PC-3 (cell line): ENCODE data around the gene CDC7. TPM values are rescaled to one million over a fixed set of nuclear protein-coding genes. Genes with fewer than 3 reads are reported as not detected.
A peak's percentile ranks its signal among the peaks of the same experiment; 100 is the strongest.

Experiments used
- ATAC-seq: fragments of 200-7000 bp; cut with Tn5 transposase; 2 replicates; pipeline ENCODE4 v1.9.1; 2020; ENCODE audit warnings: mild to moderate bottlenecking, moderate library complexity
- BruUV-seq: library from RNA; stranded (reverse); fragments of 400-500 nt; replicated peaks from 2 replicates; lab custom pipeline; 2021; lab: Mats Ljungman, UMichigan
- CTCF ChIA-PET: fragments of 300-600 bp; sonication (Branson Sonifier 250); formaldehyde crosslinking; loops from one replicate; lab custom pipeline; 2022; ENCODE audit warnings: antibody characterized with exemption; lab: Charles Lee
- POLR2A ChIA-PET: fragments of 300-600 bp; sonication (Branson Sonifier 250); formaldehyde crosslinking; loops from one replicate; lab custom pipeline; 2022; ENCODE audit warnings: antibody characterized with exemption; ENCODE audit not compliant: unreplicated experiment; lab: Charles Lee
- DNase-seq: peaks from one replicate; pipeline ENCODE4 v3.0.0-alpha.2; 2015
- H2AFZ ChIP-seq: fragments of 300-600 bp; sonication (generic); 2 replicates; pipeline ENCODE4 v1.6.0; 2016; ENCODE audit warnings: antibody characterized with exemption, low read length
- H3F3A ChIP-seq: fragments of 300-600 bp; sonication (generic); one replicate; pipeline ENCODE4 v1.6.0; 2017; ENCODE audit warnings: antibody characterized with exemption, low read length, control low read depth, mild to moderate bottlenecking; ENCODE audit not compliant: unreplicated experiment
- H3K27ac ChIP-seq: fragments of 300-600 bp; sonication (generic); 2 replicates; pipeline ENCODE4 v1.5.1; 2016; ENCODE audit warnings: mild to moderate bottlenecking, low read length
- H3K27me3 ChIP-seq: fragments of 300-600 bp; sonication (generic); 2 replicates; pipeline ENCODE4 v1.6.1; 2016; ENCODE audit warnings: low read length, mixed read lengths
- H3K36me3 ChIP-seq: fragments of 300-600 bp; sonication (generic); 2 replicates; pipeline ENCODE4 v1.6.1; 2016; ENCODE audit warnings: low read depth, mixed run types, low read length, mixed read lengths
- H3K4me1 ChIP-seq: fragments of 300-600 bp; sonication (generic); 2 replicates; pipeline ENCODE4 v1.5.1; 2016; ENCODE audit warnings: low read length; ENCODE audit not compliant: insufficient read depth
- H3K4me2 ChIP-seq: fragments of 300-600 bp; sonication (generic); 2 replicates; pipeline ENCODE4 v1.6.0; 2016; ENCODE audit warnings: low read length
- H3K4me3 ChIP-seq: fragments of 300-600 bp; sonication (generic); 2 replicates; pipeline ENCODE4 v1.5.1; 2016; ENCODE audit warnings: mild to moderate bottlenecking, low read length, mixed read lengths
- H3K79me2 ChIP-seq: fragments of 300-600 bp; sonication (generic); 2 replicates; pipeline ENCODE4 v1.6.1; 2017; ENCODE audit warnings: low read length, mixed read lengths
- H3K9ac ChIP-seq: fragments of 300-600 bp; sonication (generic); 2 replicates; pipeline ENCODE4 v1.6.0; 2016; ENCODE audit warnings: mild to moderate bottlenecking, low read length
- H3K9me2 ChIP-seq: fragments of 300-600 bp; sonication (generic); replicated peaks from 2 replicates; pipeline ENCODE4 v1.6.1; 2016; ENCODE audit warnings: mixed run types, low read length, mixed read lengths
- H3K9me3 ChIP-seq: fragments of 300-600 bp; sonication (generic); 2 replicates; pipeline ENCODE4 v1.6.1; 2016; ENCODE audit warnings: low read length, mixed read lengths
- H4K20me1 ChIP-seq: fragments of 300-600 bp; sonication (generic); 2 replicates; pipeline ENCODE4 v1.6.1; 2016; ENCODE audit warnings: low read length, mixed read lengths
- CTCF ChIP-seq: fragments of 300-600 bp; sonication (generic); conservative IDR thresholded peaks from 2 replicates; pipeline ENCODE4 v1.5.1; 2017; ENCODE audit warnings: antibody characterized with exemption, low read depth, mild to moderate bottlenecking, low read length
- EZH2 ChIP-seq: fragments of 300-600 bp; sonication (generic); IDR thresholded peaks from one replicate; pipeline ENCODE4 v1.6.1; 2017; ENCODE audit warnings: antibody characterized with exemption, mild to moderate bottlenecking, low read length; ENCODE audit not compliant: unreplicated experiment
- EZH2phosphoT487 ChIP-seq: fragments of 300-600 bp; sonication (generic); IDR thresholded peaks from 2 replicates; pipeline ENCODE4 v1.6.1; 2018; ENCODE audit warnings: mild to moderate bottlenecking, antibody characterized with exemption, low read length, borderline replicate concordance
- intact Hi-C: fragments of 100-400 bp; cut with micrococcal nuclease; formaldehyde crosslinking; loops from 2 replicates; pipeline ENCODE4 v1.9.0; 2023
- total RNA-seq: library from RNA; depleted of rRNA; stranded (reverse); fragments of >200 nt; gene quantifications from 2 replicates; pipeline ENCODE4 v1.2.3, GENCODE V29; 2014

Gene CDC7
- total RNA-seq, 1 experiment from 2014 or later: 10.0 TPM

- Histone ChIP-seq H3K27me3 (no peaks in the 10 kb centered on the region), H4K20me1 (no peaks in the 10 kb centered on the region), H3K4me2 (no peak overlapping the region), H3F3A (no peaks in the 10 kb centered on the region), H3K9me2 (no peaks in the 10 kb centered on the region), H3K36me3 (no peaks in the 10 kb centered on the region), H3K9me3 (no peaks in the 10 kb centered on the region), H3K4me3 (no peak overlapping the region), H3K79me2 (no peaks in the 10 kb centered on the region), H3K9ac (no peak overlapping the region), H3K4me1 (no peaks in the 10 kb centered on the region), H3K27ac (no peak overlapping the region), H2AFZ (0 out of 2 replicates have a peak overlapping the region, but pooled peaks have one; percentile 65)
- BruUV-seq: no TSS peak
- ChIA-PET POLR2A (no interaction called here), CTCF (no interaction called here)
- ATAC-seq (no peak), DNase-seq (no peak)
- intact Hi-C loops: no loop called here
- TF ChIP-seq EZH2phosphoT487 (no peak), CTCF (no peak), EZH2 (no peak)
Measured at GRCh38 chr1:91546301-91546581, 45.6 kb downstream of the CDC7 start.

GRCh38 chr1:91546876-91547275 is 46.2 kb downstream of the CDC7 start:
- no peaks in the 10 kb centered on the region for H3K4me1 ChIP-seq
- H3K27ac ChIP-seq: no peak overlapping the region
- ATAC-seq: peak; percentile 88
- H3K9me3 ChIP-seq: no peaks in the 10 kb centered on the region
- ChIA-PET CTCF (no interaction called here), POLR2A (no interaction called here)
- H3K4me3 ChIP-seq: no peak overlapping the region
- no peaks in the 10 kb centered on the region for H3K79me2 ChIP-seq
- BruUV-seq: no TSS peak
- H3K27me3 ChIP-seq: no peaks in the 10 kb centered on the region
- DNase-seq: peak; percentile 52
- no peak overlapping the region for H3K9ac ChIP-seq
- no peaks in the 10 kb centered on the region for H4K20me1 ChIP-seq
- TF ChIP-seq EZH2: no peak
- TF ChIP-seq CTCF: peak; percentile 68
- no peaks in the 10 kb centered on the region for H3K9me2 ChIP-seq
- H2AFZ ChIP-seq: peak overlapping the region; percentile 65
- intact Hi-C loops: loop anchor here (1.0 kb wide), 3 partner anchors 190 to 380 kb away; no protein-coding TSS in a partner anchor
- H3F3A ChIP-seq: no peaks in the 10 kb centered on the region
- H3K4me2 ChIP-seq: peak overlapping the region; percentile 43
- no peaks in the 10 kb centered on the region for H3K36me3 ChIP-seq

- POLR2A ChIA-PET: no interaction called here
- intact Hi-C loops: no loop called here
Measured at GRCh38 chr1:91548376-91549040, 47.9 kb downstream of the CDC7 start.

More at GRCh38 chr1:91548376-91549040, 47.9 kb downstream of the CDC7 start:
- ATAC-seq (no peak), DNase-seq (no peak)
- Histone ChIP-seq H3K36me3 (no peaks in the 10 kb centered on the region), H3K9me2 (no peaks in the 10 kb centered on the region), H4K20me1 (no peaks in the 10 kb centered on the region), H3K9ac (no peak overlapping the region), H2AFZ (no peak overlapping the region), H3K4me2 (no peak overlapping the region), H3K4me3 (no peak overlapping the region), H3F3A (no peaks in the 10 kb centered on the region), H3K4me1 (no peaks in the 10 kb centered on the region), H3K27ac (no peak overlapping the region), H3K79me2 (no peaks in the 10 kb centered on the region), H3K9me3 (no peaks in the 10 kb centered on the region), H3K27me3 (no peaks in the 10 kb centered on the region)
- CTCF ChIA-PET: no interaction called here
- TF ChIP-seq EZH2phosphoT487: no peak
- TF ChIP-seq EZH2: no peak
- TF ChIP-seq CTCF: no peak
- no TSS peak for BruUV-seq
